ENCODE measurements around the gene VWA5B2. TPM values are rescaled to one million over a fixed set of nuclear protein-coding genes. Genes with fewer than 3 reads are reported as not detected.

VWA5B2 gene
- total RNA-seq, 1 donor, result not detected

GRCh38 chr3:184230603-184231528 is 1.5 kb downstream of the VWA5B2 start:
- no peak for TF ChIP-seq CTCF (IDR thresholded peaks at IDR 0.05; ENCODE audit: insufficient read depth, low read depth, low read length)
- no peak for DNase-seq (ENCODE audit: low read depth)
- H3K4me3 ChIP-seq (ENCODE audit: low read depth, low read length), result no peak overlapping the region

GRCh38 chr3:184231671-184232070 is 2.3 kb downstream of the VWA5B2 start:
- H3K4me3 ChIP-seq (ENCODE audit: low read depth, low read length), result no peak overlapping the region
- no peak for DNase-seq (ENCODE audit: low read depth)
- no peak for TF ChIP-seq CTCF (IDR thresholded peaks at IDR 0.05; ENCODE audit: insufficient read depth, low read depth, low read length)

GRCh38 chr3:184233127-184233843 is 3.9 kb downstream of the VWA5B2 start:
- H3K4me3 ChIP-seq (ENCODE audit: low read depth, low read length), result no peak overlapping the region
- DNase-seq (ENCODE audit: low read depth), result no peak
- TF ChIP-seq CTCF (IDR thresholded peaks at IDR 0.05; ENCODE audit: insufficient read depth, low read depth, low read length), result no peak

GRCh38 chr3:184234224-184234623 is 4.8 kb downstream of the VWA5B2 start:
- DNase-seq (ENCODE audit: low read depth), result peak; percentile 67
- H3K4me3 ChIP-seq (ENCODE audit: low read depth, low read length), result no peak overlapping the region
- no peak for TF ChIP-seq CTCF (IDR thresholded peaks at IDR 0.05; ENCODE audit: insufficient read depth, low read depth, low read length)

GRCh38 chr3:184234671-184235380 is 5.4 kb downstream of the VWA5B2 start:
- DNase-seq (ENCODE audit: low read depth), result no peak

More at GRCh38 chr3:184234671-184235380, 5.4 kb downstream of the VWA5B2 start:
- H3K4me3 ChIP-seq (ENCODE audit: low read depth, low read length), result no peak overlapping the region
- no peak for TF ChIP-seq CTCF (IDR thresholded peaks at IDR 0.05; ENCODE audit: insufficient read depth, low read depth, low read length)

All from fibroblast of villous mesenchyme (primary cell).